Measurements from ENCODE around the gene PPBP.

DNA sequence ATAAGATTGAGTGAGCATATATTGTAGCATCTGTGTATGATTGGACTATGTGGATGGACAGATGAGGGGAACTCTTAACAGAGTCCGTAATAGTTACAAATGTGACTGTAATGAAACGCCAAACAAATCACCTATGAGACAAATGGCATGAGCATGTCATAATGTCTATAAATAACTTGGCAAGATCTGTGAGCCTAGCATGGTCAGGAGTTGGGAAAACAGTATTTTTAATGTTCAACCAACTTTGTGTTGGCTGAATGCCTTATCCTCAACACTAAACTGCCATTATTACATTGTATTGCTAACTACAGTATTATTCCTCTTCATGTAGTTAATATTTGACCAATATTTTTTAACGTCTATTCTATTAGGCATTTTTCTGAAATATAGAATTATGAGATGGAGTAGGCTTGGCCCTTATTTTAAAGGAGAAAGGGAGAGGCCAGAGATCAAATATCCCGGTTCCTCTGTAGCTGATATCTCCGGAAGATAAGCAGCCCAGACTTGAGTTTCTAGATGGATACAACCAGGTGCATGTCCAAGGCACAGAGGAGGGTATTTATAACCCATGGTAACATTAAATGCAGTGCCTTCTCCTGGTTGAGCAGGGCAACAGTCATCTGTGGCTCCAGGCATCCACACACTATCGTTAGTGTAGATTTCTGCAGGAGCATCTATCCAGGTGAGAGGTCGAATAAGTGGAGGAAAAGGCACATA is 38.8 kb downstream of the PPBP start:
- TF ChIP-seq TEAD4 (CRISPR knock-in tag; IDR thresholded peaks at IDR 0.05) (no peak), ZNF396 (CRISPR knock-in tag; IDR thresholded peaks at IDR 0.05; ENCODE audit: borderline replicate concordance) (no peak), JUN (CRISPR knock-in tag; IDR thresholded peaks at IDR 0.05) (no peak), TEAD1 (CRISPR knock-in tag; IDR thresholded peaks at IDR 0.05) (no peak)
- TF ChIP-seq, protein P1, sequence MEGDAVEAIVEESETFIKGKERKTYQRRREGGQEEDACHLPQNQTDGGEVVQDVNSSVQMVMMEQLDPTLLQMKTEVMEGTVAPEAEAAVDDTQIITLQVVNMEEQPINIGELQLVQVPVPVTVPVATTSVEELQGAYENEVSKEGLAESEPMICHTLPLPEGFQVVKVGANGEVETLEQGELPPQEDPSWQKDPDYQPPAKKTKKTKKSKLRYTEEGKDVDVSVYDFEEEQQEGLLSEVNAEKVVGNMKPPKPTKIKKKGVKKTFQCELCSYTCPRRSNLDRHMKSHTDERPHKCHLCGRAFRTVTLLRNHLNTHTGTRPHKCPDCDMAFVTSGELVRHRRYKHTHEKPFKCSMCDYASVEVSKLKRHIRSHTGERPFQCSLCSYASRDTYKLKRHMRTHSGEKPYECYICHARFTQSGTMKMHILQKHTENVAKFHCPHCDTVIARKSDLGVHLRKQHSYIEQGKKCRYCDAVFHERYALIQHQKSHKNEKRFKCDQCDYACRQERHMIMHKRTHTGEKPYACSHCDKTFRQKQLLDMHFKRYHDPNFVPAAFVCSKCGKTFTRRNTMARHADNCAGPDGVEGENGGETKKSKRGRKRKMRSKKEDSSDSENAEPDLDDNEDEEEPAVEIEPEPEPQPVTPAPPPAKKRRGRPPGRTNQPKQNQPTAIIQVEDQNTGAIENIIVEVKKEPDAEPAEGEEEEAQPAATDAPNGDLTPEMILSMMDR (IDR thresholded peaks at IDR 0.05): no peak
- TF ChIP-seq, protein P2, sequence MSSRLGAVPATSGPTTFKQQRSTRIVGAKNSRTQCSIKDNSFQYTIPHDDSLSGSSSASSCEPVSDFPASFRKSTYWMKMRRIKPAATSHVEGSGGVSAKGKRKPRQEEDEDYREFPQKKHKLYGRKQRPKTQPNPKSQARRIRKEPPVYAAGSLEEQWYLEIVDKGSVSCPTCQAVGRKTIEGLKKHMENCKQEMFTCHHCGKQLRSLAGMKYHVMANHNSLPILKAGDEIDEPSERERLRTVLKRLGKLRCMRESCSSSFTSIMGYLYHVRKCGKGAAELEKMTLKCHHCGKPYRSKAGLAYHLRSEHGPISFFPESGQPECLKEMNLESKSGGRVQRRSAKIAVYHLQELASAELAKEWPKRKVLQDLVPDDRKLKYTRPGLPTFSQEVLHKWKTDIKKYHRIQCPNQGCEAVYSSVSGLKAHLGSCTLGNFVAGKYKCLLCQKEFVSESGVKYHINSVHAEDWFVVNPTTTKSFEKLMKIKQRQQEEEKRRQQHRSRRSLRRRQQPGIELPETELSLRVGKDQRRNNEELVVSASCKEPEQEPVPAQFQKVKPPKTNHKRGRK (CRISPR knock-in tag; IDR thresholded peaks at IDR 0.05; ENCODE audit: borderline replicate concordance): no peak
- TF ChIP-seq, protein P3, sequence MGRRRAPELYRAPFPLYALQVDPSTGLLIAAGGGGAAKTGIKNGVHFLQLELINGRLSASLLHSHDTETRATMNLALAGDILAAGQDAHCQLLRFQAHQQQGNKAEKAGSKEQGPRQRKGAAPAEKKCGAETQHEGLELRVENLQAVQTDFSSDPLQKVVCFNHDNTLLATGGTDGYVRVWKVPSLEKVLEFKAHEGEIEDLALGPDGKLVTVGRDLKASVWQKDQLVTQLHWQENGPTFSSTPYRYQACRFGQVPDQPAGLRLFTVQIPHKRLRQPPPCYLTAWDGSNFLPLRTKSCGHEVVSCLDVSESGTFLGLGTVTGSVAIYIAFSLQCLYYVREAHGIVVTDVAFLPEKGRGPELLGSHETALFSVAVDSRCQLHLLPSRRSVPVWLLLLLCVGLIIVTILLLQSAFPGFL (CRISPR knock-in tag; IDR thresholded peaks at IDR 0.05; ENCODE audit: borderline replicate concordance): no peak
- TF ChIP-seq, protein P4, sequence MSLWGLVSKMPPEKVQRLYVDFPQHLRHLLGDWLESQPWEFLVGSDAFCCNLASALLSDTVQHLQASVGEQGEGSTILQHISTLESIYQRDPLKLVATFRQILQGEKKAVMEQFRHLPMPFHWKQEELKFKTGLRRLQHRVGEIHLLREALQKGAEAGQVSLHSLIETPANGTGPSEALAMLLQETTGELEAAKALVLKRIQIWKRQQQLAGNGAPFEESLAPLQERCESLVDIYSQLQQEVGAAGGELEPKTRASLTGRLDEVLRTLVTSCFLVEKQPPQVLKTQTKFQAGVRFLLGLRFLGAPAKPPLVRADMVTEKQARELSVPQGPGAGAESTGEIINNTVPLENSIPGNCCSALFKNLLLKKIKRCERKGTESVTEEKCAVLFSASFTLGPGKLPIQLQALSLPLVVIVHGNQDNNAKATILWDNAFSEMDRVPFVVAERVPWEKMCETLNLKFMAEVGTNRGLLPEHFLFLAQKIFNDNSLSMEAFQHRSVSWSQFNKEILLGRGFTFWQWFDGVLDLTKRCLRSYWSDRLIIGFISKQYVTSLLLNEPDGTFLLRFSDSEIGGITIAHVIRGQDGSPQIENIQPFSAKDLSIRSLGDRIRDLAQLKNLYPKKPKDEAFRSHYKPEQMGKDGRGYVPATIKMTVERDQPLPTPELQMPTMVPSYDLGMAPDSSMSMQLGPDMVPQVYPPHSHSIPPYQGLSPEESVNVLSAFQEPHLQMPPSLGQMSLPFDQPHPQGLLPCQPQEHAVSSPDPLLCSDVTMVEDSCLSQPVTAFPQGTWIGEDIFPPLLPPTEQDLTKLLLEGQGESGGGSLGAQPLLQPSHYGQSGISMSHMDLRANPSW (CRISPR knock-in tag; conservative IDR thresholded peaks at IDR 0.05; ENCODE audit: low read depth): no peak
- TF ChIP-seq, protein P5, sequence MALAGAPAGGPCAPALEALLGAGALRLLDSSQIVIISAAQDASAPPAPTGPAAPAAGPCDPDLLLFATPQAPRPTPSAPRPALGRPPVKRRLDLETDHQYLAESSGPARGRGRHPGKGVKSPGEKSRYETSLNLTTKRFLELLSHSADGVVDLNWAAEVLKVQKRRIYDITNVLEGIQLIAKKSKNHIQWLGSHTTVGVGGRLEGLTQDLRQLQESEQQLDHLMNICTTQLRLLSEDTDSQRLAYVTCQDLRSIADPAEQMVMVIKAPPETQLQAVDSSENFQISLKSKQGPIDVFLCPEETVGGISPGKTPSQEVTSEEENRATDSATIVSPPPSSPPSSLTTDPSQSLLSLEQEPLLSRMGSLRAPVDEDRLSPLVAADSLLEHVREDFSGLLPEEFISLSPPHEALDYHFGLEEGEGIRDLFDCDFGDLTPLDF (CRISPR knock-in tag; IDR thresholded peaks at IDR 0.05): no peak
- TF ChIP-seq, protein P6, sequence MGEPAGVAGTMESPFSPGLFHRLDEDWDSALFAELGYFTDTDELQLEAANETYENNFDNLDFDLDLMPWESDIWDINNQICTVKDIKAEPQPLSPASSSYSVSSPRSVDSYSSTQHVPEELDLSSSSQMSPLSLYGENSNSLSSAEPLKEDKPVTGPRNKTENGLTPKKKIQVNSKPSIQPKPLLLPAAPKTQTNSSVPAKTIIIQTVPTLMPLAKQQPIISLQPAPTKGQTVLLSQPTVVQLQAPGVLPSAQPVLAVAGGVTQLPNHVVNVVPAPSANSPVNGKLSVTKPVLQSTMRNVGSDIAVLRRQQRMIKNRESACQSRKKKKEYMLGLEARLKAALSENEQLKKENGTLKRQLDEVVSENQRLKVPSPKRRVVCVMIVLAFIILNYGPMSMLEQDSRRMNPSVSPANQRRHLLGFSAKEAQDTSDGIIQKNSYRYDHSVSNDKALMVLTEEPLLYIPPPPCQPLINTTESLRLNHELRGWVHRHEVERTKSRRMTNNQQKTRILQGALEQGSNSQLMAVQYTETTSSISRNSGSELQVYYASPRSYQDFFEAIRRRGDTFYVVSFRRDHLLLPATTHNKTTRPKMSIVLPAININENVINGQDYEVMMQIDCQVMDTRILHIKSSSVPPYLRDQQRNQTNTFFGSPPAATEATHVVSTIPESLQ (CRISPR knock-in tag; IDR thresholded peaks at IDR 0.05): no peak
